K562 (cell line): Measurements from ENCODE around the gene C1QTNF5. TPM values are rescaled to one million over a fixed set of nuclear protein-coding genes. Genes with fewer than 3 reads are reported as not detected.

Experiments used
- ATAC-seq: fragments of 200-7000 bp; cut with Tn5 transposase; 3 replicates; pipeline ENCODE4 v1.9.1; 2020; ENCODE audit warnings: moderate library complexity
- BruUV-seq: library from RNA; stranded (reverse); fragments of 400-500 nt; replicated peaks from 2 replicates; lab custom pipeline; 2021; lab: Mats Ljungman, UMichigan
- CTCF ChIA-PET: fragments of 300-600 bp; formaldehyde crosslinking; extraction: SDS; loops from one replicate; lab custom pipeline; 2021; ENCODE audit warnings: low intra/inter-chr PET ratio; lab: Yijun Ruan, JAX
- POLR2A ChIA-PET: fragments of 300-600, 350-650 bp; sonication (Branson Sonifier 250); formaldehyde crosslinking; extraction: SDS; loops from one replicate; lab custom pipeline; 2021; ENCODE audit warnings: antibody characterized with exemption, inconsistent platforms; lab: Yijun Ruan, JAX
- DNase-seq, 4 experiments: peaks; one replicate each; pipeline versions ENCODE4 v3.0.0 to v3.0.0-alpha.2; 2011 to 2018; ENCODE audit warnings: low spot score in 3 of 4, mixed read lengths in 3 of 4; ENCODE audit errors: extremely low read depth in 1 of 4
- FAIRE-seq: peaks from 2 replicates; lab custom pipeline; 2011; peaks lifted over from hg19 to GRCh38; lab: Jason Lieb, UNC
- H2AFZ ChIP-seq: 2 replicates; pipeline ENCODE4 v1.6.0; 2011; ENCODE audit warnings: low read depth, low read length, control low read depth, inconsistent platforms
- H3K27ac ChIP-seq: fragments of 200-600 bp; 3 replicates; pipeline ENCODE4 v1.8.0; 2011; ENCODE audit warnings: low read depth, mild to moderate bottlenecking, control low read depth, inconsistent platforms, low read length, moderate library complexity, mixed read lengths; ENCODE audit errors: extremely low read depth
- H3K27me3 ChIP-seq, 2 experiments: fragments of 300-600 bp in 1 of 2; 2 replicates in 1 of 2; 3 replicates in 1 of 2; pipeline versions ENCODE4 v1.6.0 to v1.8.0; 2011; ENCODE audit warnings: inconsistent platforms in 2 of 2, low read length in 2 of 2, mild to moderate bottlenecking in 1 of 2, mixed read lengths in 1 of 2, moderate library complexity in 1 of 2; ENCODE audit not compliant: control insufficient read depth in 2 of 2, insufficient read depth in 2 of 2
- H3K36me3 ChIP-seq: fragments of 300-600 bp; 3 replicates; pipeline ENCODE4 v1.8.0; 2011; ENCODE audit warnings: mild to moderate bottlenecking, low read length, inconsistent platforms; ENCODE audit not compliant: control insufficient read depth, insufficient read depth
- H3K4me1 ChIP-seq, 2 experiments: fragments of 200-600 bp in 1 of 2; replicated peaks in 1 of 2; 2 replicates in 1 of 2; 3 replicates in 1 of 2; pipeline versions ENCODE4 v1.5.1 to v1.8.0; 2011; ENCODE audit warnings: inconsistent platforms in 2 of 2, low read length in 2 of 2, mild to moderate bottlenecking in 1 of 2, mixed read lengths in 1 of 2, moderate library complexity in 1 of 2; ENCODE audit not compliant: control insufficient read depth in 2 of 2, insufficient read depth in 2 of 2
- H3K4me2 ChIP-seq: 2 replicates; pipeline ENCODE4 v1.6.1; 2011; ENCODE audit warnings: low read length, control low read depth, inconsistent platforms, mixed read lengths; ENCODE audit not compliant: insufficient read depth
- H3K4me3 ChIP-seq: fragments of 200-600 bp; sonication (generic), shearing (Covaris generic); 2 replicates; pipeline ENCODE4 v1.5.1; 2016; ENCODE audit warnings: control low read depth, inconsistent platforms
- H3K79me2 ChIP-seq: fragments of 200-600 bp; 3 replicates; pipeline ENCODE4 v1.8.0; 2011; ENCODE audit warnings: low read length, inconsistent platforms; ENCODE audit not compliant: control insufficient read depth, insufficient read depth
- H3K9ac ChIP-seq, 2 experiments: 2 replicates each; pipeline versions ENCODE4 v1.6.0 to v1.6.1; 2011; ENCODE audit warnings: low read depth in 2 of 2, low read length in 2 of 2, control low read depth in 1 of 2, inconsistent platforms in 1 of 2, mild to moderate bottlenecking in 1 of 2, mixed read lengths in 1 of 2; ENCODE audit not compliant: insufficient read depth in 1 of 2
- H3K9me1 ChIP-seq: one replicate; pipeline ENCODE4 v1.6.0; 2011; ENCODE audit warnings: inconsistent platforms, mild to moderate bottlenecking, low read length, moderate library complexity; ENCODE audit not compliant: control insufficient read depth, insufficient read depth
- H3K9me3 ChIP-seq: replicated peaks from 2 replicates; pipeline ENCODE4 v1.5.1; 2011; ENCODE audit warnings: low read depth, low read length, inconsistent platforms; ENCODE audit not compliant: control insufficient read depth, insufficient read depth
- H4K20me1 ChIP-seq: replicated peaks from 2 replicates; pipeline ENCODE4 v1.6.1; 2011; ENCODE audit warnings: low read length, inconsistent platforms, mixed read lengths; ENCODE audit not compliant: control insufficient read depth, insufficient read depth
- CBX5 ChIP-seq: IDR thresholded peaks from 2 replicates; pipeline ENCODE4 v1.6.1; 2014; ENCODE audit warnings: low read depth, borderline replicate concordance
- CREBBP ChIP-seq: IDR thresholded peaks from one replicate; pipeline ENCODE4 v1.6.1; 2012; ENCODE audit warnings: low read depth, mild to moderate bottlenecking, control low read depth, inconsistent platforms, low read length
- EGR1 ChIP-seq: fragments of 450-650 bp; conservative IDR thresholded peaks from 2 replicates; pipeline ENCODE4 v1.6.1; 2017; ENCODE audit warnings: mild to moderate bottlenecking
- MAFG ChIP-seq: fragments of 450-650 bp; conservative IDR thresholded peaks from 2 replicates; pipeline ENCODE4 v1.6.1; 2016; ENCODE audit warnings: missing genetic modification characterization, missing compliant biosample characterization
- MAZ ChIP-seq, 2 experiments: fragments of 450-650 bp in 1 of 2; sonication (generic) in 1 of 2; formaldehyde crosslinking; IDR thresholded peaks in 1 of 2; conservative IDR thresholded peaks in 1 of 2; 2 replicates each; pipeline versions ENCODE4 v1.4.0 to v1.5.0; 2020; ENCODE audit warnings: mild to moderate bottlenecking in 1 of 2, missing genetic modification reagents in 1 of 2
- MNT ChIP-seq, 2 experiments: fragments of 450-650 bp; conservative IDR thresholded peaks; 2 replicates each; pipeline ENCODE4 v1.6.1; 2017; ENCODE audit warnings: mild to moderate bottlenecking in 2 of 2, moderate library complexity in 2 of 2
- POLR2G ChIP-seq: fragments of 200-400 bp; formaldehyde crosslinking; IDR thresholded peaks from 2 replicates; pipeline ENCODE4 v1.6.1; 2017; ENCODE audit warnings: low read depth, mild to moderate bottlenecking, antibody characterized with exemption, low read length, moderate library complexity
- RBFOX2 ChIP-seq: fragments of 200-400 bp; formaldehyde crosslinking; IDR thresholded peaks from 2 replicates; pipeline ENCODE4 v1.6.1; 2017; ENCODE audit warnings: low read depth, mild to moderate bottlenecking, low read length, moderate library complexity
- RUNX1 ChIP-seq: sonication (generic); IDR thresholded peaks from 2 replicates; pipeline ENCODE4 v1.6.1; 2016; ENCODE audit warnings: antibody characterized with exemption, low read depth
- SUPT5H ChIP-seq: fragments of 450-650 bp; IDR thresholded peaks from 2 replicates; pipeline ENCODE4 v1.6.1; 2016
- TARDBP ChIP-seq: fragments of 450-650 bp; IDR thresholded peaks from 2 replicates; pipeline ENCODE4 v1.6.1; 2016
- ZFP30 ChIP-seq: fragments of 250-450 bp; sonication (Bioruptor Pico); IDR thresholded peaks from 2 replicates; pipeline ENCODE4 v1.8.0; 2022; ENCODE audit warnings: moderate library complexity, mild to moderate bottlenecking, inconsistent platforms, borderline replicate concordance
- ZFX ChIP-seq: sonication (generic); formaldehyde crosslinking; IDR thresholded peaks from 2 replicates; pipeline ENCODE4 v1.8.0; 2022; ENCODE audit warnings: mild to moderate bottlenecking, missing genetic modification reagents, moderate library complexity
- ZKSCAN1 ChIP-seq: fragments of 150-350 bp; IDR thresholded peaks from 2 replicates; pipeline ENCODE4 v1.6.1; 2016; ENCODE audit warnings: low read depth, low read length
- ZNF395 ChIP-seq: fragments of 200-800 bp; sonication (Bioruptor generic); IDR thresholded peaks from 2 replicates; pipeline ENCODE4 v1.6.1; 2017; ENCODE audit warnings: missing genetic modification characterization, missing compliant biosample characterization
- ZSCAN29 ChIP-seq: fragments of 450-650 bp; IDR thresholded peaks from 2 replicates; pipeline ENCODE4 v1.6.1; 2017
- WGBS: fragments of 100-300 bp; shearing (Covaris generic); methylation state at CpG from one replicate; pipeline ENCODE4 v1.1.6; 2016; ENCODE audit warnings: low coverage, mixed read lengths; ENCODE audit not compliant: insufficient coverage; ENCODE audit errors: missing lambda C conversion rate; 5-methylcytosine and 5-hydroxymethylcytosine counted together
- in situ Hi-C: fragments of 300-500 bp; cut with MboI; formaldehyde crosslinking; loops from 4 replicates; pipeline ENCODE4 v1.15.0; 2018; ENCODE audit warnings: inconsistent platforms, mixed read lengths
- intact Hi-C: fragments of 100-400 bp; cut with micrococcal nuclease; formaldehyde crosslinking; loops from 2 replicates; pipeline ENCODE4 v1.14.2; 2022
- polyA plus RNA-seq, 8 experiments: library from polyadenylated mRNA; depleted of rRNA in 4 of 8; stranded (reverse) in 5 of 8; unstranded in 3 of 8; fragments of >200 nt; fragmentation: Nextera tagmentation in 2 of 8; fragmentation: Illumina TruSeq in 1 of 8; extraction: Ambion mirVana in 2 of 8; extraction: Trizol in 1 of 8; gene quantifications; 2 replicates each; pipeline versions ENCODE4 v1.2.1 to v1.2.3, GENCODE V29; 2011 to 2014; ENCODE audit warnings: inconsistent platforms in 1 of 8, missing spikeins in 1 of 8
- total RNA-seq, 7 experiments: library from RNA; depleted of rRNA in 6 of 7; stranded (reverse); fragments of >200 nt in 6 of 7; fragmentation: Illumina TruSeq in 2 of 7; extraction: Trizol in 2 of 7; gene quantifications; 2 replicates each; pipeline versions ENCODE4 v1.2.1 to v1.2.3, GENCODE V29; 2011 to 2021; ENCODE audit warnings: low replicate concordance in 1 of 7
- TF ChIP-seq, protein P1 (sequence below): sonication (generic); formaldehyde crosslinking; IDR thresholded peaks from 2 replicates; pipeline ENCODE4 v1.8.0; 2022; ENCODE audit warnings: mild to moderate bottlenecking, low read depth, missing genetic modification reagents

The C1QTNF5 gene
- total and polyA plus RNA-seq, 9 of the 15 experiments (the other 6 are each of a cell fraction or from before 2014, with no cell fraction given), result 0.07 to 0.76 (median 0.24) TPM; not detected in 1

DNA sequence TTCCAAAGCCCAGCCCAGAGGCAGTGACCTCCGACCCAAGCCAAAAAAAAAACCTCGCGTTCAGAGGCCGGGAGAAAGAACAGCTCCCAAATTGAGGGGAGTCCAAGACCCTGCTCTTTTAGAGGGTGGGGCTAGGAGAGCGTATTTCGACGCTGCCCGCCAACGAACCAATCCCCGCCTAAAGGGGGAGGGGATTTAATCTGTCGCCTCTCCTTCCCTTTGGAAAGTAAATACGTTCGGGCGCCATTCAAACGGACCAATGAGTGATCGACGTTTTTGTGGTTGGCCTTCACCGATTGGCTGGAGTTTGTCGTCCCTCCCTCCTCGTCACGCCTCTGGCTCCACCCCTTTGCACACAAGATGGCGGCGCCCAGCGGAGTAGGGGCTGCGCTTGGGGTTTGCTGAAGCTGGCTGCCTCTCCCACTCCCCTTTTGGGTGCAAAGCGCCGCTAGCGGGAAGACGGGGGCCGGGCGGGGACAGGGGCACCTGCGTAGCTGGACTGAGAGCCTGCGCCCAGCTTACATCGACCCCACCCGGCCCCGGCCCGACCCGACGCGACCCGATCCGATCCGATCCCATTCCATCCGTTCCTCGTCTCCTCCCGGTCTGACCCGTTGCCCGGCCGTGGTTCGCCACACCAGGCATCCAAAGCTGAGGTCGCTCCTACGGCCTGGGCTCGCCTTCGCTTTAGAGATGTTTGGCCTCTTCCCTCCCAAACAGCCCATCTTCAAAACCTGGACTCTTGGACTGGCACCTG, 6.3 kb downstream of the C1QTNF5 start, which contains the start of gene RNF26:
RNF26 (plus strand) TSS at position 354 of the 757 bp plus-strand sequence. CDS start 596 bp downstream, outside the sequence.
- CTCF ChIA-PET, result no interaction called here
- ATAC-seq (peak; percentile 92), DNase-seq (peak; percentile 98 to 100 (median 99)), FAIRE-seq (peak; percentile 100)
- H3K9ac ChIP-seq, result peak within 1 kb of the TSS; percentile 88 to 97
- POLR2A ChIA-PET, result interaction anchor here (0.6 to 1.0 kb wide), 4 partner anchors 11 to 1612 kb away, joined by 4 to 6 read pairs (median 4); partner anchors contain the start of gene MCAM
- H2AFZ ChIP-seq, result peak within 1 kb of the TSS; percentile 93
- peak within 1 kb of the TSS; percentile 95 for H3K4me2 ChIP-seq
- intact Hi-C loops (no loop called here), in situ Hi-C loops (no loop called here)
- H3K9me3 ChIP-seq, result no peaks in the 10 kb centered on the region
- H3K27me3 ChIP-seq, result no peaks in the 10 kb centered on the region
- no TSS peak for BruUV-seq
- no peaks in the 10 kb centered on the region for H4K20me1 ChIP-seq
- H3K36me3 ChIP-seq, result peaks cover 17% of the 10 kb centered on the region; the same call in 1 of the 3 replicates
- peak within 1 kb of the TSS; percentile 76 for H3K27ac ChIP-seq
- WGBS, result 1% methylated on average over 42 of the region's 54 CpGs
- H3K4me3 ChIP-seq, result peak within 1 kb of the TSS; percentile 61
- H3K9me1 ChIP-seq, result no peaks in the 10 kb centered on the region
- peaks cover 20 to 44% of the 10 kb centered on the region in 2 experiments; a peak in 4 of 5 replicates for H3K4me1 ChIP-seq
- H3K79me2 ChIP-seq, result peaks cover 30% of the 10 kb centered on the region
- TF ChIP-seq ZSCAN29, result no peak
- TF ChIP-seq SUPT5H, result peak; percentile 82
- TF ChIP-seq ZFP30 (CRISPR knock-in tag), result no peak
- peak in 1 of 2 experiments; percentile 20; a peak in 1 of 4 replicates for TF ChIP-seq MAZ (CRISPR knock-in tag; conservative IDR thresholded peaks at IDR 0.05 in 1 of 2, IDR thresholded peaks at IDR 0.05 in 1 of 2)
- no peak for TF ChIP-seq CREBBP
- TF ChIP-seq EGR1, result no peak
- TF ChIP-seq RUNX1, result no peak
- TF ChIP-seq RBFOX2, result peak; percentile 88
- 0 out of 2 replicates have a peak, but pooled peaks have one; percentile 25 for TF ChIP-seq ZNF395
- TF ChIP-seq CBX5, result no peak
- TF ChIP-seq, protein P1, sequence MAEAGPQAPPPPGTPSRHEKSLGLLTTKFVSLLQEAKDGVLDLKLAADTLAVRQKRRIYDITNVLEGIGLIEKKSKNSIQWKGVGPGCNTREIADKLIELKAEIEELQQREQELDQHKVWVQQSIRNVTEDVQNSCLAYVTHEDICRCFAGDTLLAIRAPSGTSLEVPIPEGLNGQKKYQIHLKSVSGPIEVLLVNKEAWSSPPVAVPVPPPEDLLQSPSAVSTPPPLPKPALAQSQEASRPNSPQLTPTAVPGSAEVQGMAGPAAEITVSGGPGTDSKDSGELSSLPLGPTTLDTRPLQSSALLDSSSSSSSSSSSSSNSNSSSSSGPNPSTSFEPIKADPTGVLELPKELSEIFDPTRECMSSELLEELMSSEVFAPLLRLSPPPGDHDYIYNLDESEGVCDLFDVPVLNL (CRISPR knock-in tag), result peak; percentile 87
- peak; percentile 84 for TF ChIP-seq POLR2G
- no peak for TF ChIP-seq TARDBP
- no peak for TF ChIP-seq MAFG (tag)
- TF ChIP-seq ZKSCAN1, result no peak
- TF ChIP-seq ZFX (CRISPR knock-in tag), result peak; percentile 48; the same call in 1 of the 2 replicates
- peak in 1 of 2 experiments; percentile 67; a peak in 2 of 4 replicates for TF ChIP-seq MNT (conservative IDR thresholded peaks at IDR 0.05)
